GM13976 (cell line): ENCODE measurements around the gene ADAD1.
"Not testable (repeated sequence)": the region's sequence is repeated elsewhere in the genome, so short reads cannot be mapped to it uniquely, and the experiment has no call there.

Experiments
- DNase-seq: peaks from one replicate; pipeline ENCODE4 v3.0.0; 2012; ENCODE audit warnings: low spot score
- CTCF ChIP-seq: IDR thresholded peaks from 2 replicates; pipeline ENCODE4 v1.5.1; 2012; ENCODE audit warnings: borderline replicate concordance, mild to moderate bottlenecking; ENCODE audit not compliant: insufficient read depth; ENCODE audit errors: extremely low read depth, missing control alignments, control extremely low read depth
- in situ Hi-C: fragments of 300-500 bp; cut with MboI; formaldehyde crosslinking; loops from one replicate; pipeline ENCODE4 v1.12.0; 2022; ENCODE audit warnings: low sequenced_read_pairs, mixed read lengths, inconsistent platforms; ENCODE audit not compliant: unreplicated experiment

Gene ADAD1

GRCh38 chr4:122346503-122346902 lies 32.3 kb upstream of the ADAD1 start:
- no peak for DNase-seq
- TF ChIP-seq CTCF, result no peak
- in situ Hi-C loops, result no loop called here

GRCh38 chr4:122356317-122356808 lies 22.4 kb upstream of the ADAD1 start:
- DNase-seq, result no peak
- in situ Hi-C loops, result no loop called here
- no peak for TF ChIP-seq CTCF

GRCh38 chr4:122360754-122361153 lies 18.1 kb upstream of the ADAD1 start:
- TF ChIP-seq CTCF, result no peak
- no peak for DNase-seq
- in situ Hi-C loops, result no loop called here

GRCh38 chr4:122364700-122365404 lies 14.0 kb upstream of the ADAD1 start:
- DNase-seq, result no peak
- no peak for TF ChIP-seq CTCF
- in situ Hi-C loops, result no loop called here

- DNase-seq, in situ Hi-C loops: not testable (repeated sequence)
Measured at GRCh38 chr4:122368786-122369185, 10.0 kb upstream of the ADAD1 start.

GRCh38 chr4:122377352-122377751 lies 1.5 kb upstream of the ADAD1 start:
- DNase-seq, result no peak
- in situ Hi-C loops, result no loop called here
- no peak for TF ChIP-seq CTCF

GRCh38 chr4:122379239-122379638 lies 428 bp downstream of the ADAD1 start:
- in situ Hi-C loops, result no loop called here
- DNase-seq, result no peak
- TF ChIP-seq CTCF, result no peak
